Adrenal gland (tissue), 12 donors: ENCODE results near the gene RBM19. TPM values are rescaled to one million over a fixed set of nuclear protein-coding genes. Genes with fewer than 3 reads are reported as not detected.

Source experiments
- DNase-seq, 7 donors: peaks; one replicate each; pipeline ENCODE4 v3.0.0-alpha.2; 2019 to 2020
- H3K27ac ChIP-seq, 5 donors: fragments of 200-600 bp; sonication (generic) in 4 of 5; 1 replicate in 3 of 5; 2 replicates in 2 of 5; pipeline versions ENCODE4 v1.5.1 to v1.8.0; 2016 to 2020; ENCODE audit warnings: mild to moderate bottlenecking in 1 of 5
- H3K27me3 ChIP-seq: fragments of 200-600 bp; 2 replicates; pipeline ENCODE4 v1.8.0; 2021
- H3K36me3 ChIP-seq, 2 donors: fragments of 200-600 bp; replicated peaks in 1 of 2; 1 replicate in 1 of 2; 2 replicates in 1 of 2; pipeline versions ENCODE4 v1.5.1 to v1.8.0; 2018 to 2022
- H3K4me1 ChIP-seq, 2 donors: fragments of 200-600 bp; replicated peaks in 1 of 2; 1 replicate in 1 of 2; 2 replicates in 1 of 2; pipeline versions ENCODE4 v1.5.1 to v1.8.0; 2018 to 2021
- H3K4me3 ChIP-seq, 4 donors: fragments of 200-600 bp; sonication (generic) in 3 of 4; one replicate each; pipeline ENCODE4 v1.5.1; 2016 to 2018
- H3K9me3 ChIP-seq, 3 donors: fragments of 200-600 bp; sonication (generic) in 1 of 3; replicated peaks in 1 of 3; 1 replicate in 2 of 3; 2 replicates in 1 of 3; pipeline versions ENCODE4 v1.5.1 to v1.8.0; 2016 to 2021
- CTCF ChIP-seq, 6 experiments: fragments of 450-650 bp in 4 of 6; fragments of 200-600 bp in 2 of 6; sonication (generic) in 1 of 6; IDR thresholded peaks; 1 replicate in 5 of 6; 2 replicates in 1 of 6; pipeline versions ENCODE4 v1.5.1 to v1.8.0; 2016 to 2021; ENCODE audit warnings: antibody characterized with exemption in 6 of 6, mild to moderate bottlenecking in 2 of 6, moderate library complexity in 1 of 6
- POLR2A ChIP-seq, 2 donors: fragments of 450-650 bp; IDR thresholded peaks; one replicate each; pipeline ENCODE4 v1.6.1; 2017; ENCODE audit warnings: antibody characterized with exemption in 2 of 2, mild to moderate bottlenecking in 2 of 2, moderate library complexity in 1 of 2
- WGBS, 4 donors: extraction: QIAGEN DNeasy Blood & Tissue Kit in 2 of 4; methylation state at CpG; one replicate each; pipeline versions ENCODE4 v1.1.5 to v1.1.7; 2013 to 2017; 5-methylcytosine and 5-hydroxymethylcytosine counted together
- intact Hi-C, 2 donors: fragments of 100-400 bp; cut with DNase I; formaldehyde crosslinking; loops; one replicate each; pipeline versions ENCODE4 v1.14.1 to v1.15.0; 2022 to 2023
- polyA plus RNA-seq, 3 donors: library from polyadenylated mRNA; stranded (reverse); fragments of 200-250 nt in 2 of 3; fragments of 350-450 nt in 1 of 3; fragmentation: Illumina TruSeq in 1 of 3; extraction: RNeasy Lipid Tissue Mini Kit (QIAGEN cat#74804) in 1 of 3; gene quantifications; one replicate each; pipeline ENCODE4 v1.2.3, GENCODE V29; 2013 to 2014
- total RNA-seq, 9 donors: library from RNA; depleted of rRNA in 4 of 9; stranded (reverse); fragments of >200 nt in 4 of 9; fragments of 120-200 nt in 1 of 9; fragmentation: NEBNext Ultra II Directional in 1 of 9; extraction: Animal tissue kit (Norgen Biotek cat#: 25700) in 1 of 9; gene quantifications; one replicate each; pipeline versions ENCODE4 v1.1.0 to v1.2.4, GENCODE V29; 2013 to 2023
- donor health status: healthy with polysubstance abuse.
- donor health status: Bipolar disorder and iron deficiency.
- donor health status: DM: yes; HTN: yes; CAD: no.
- donor health status: DM: no; HTN: no; CAD: no.
- donor health status: DM: no; HTN: no; CAD: no.
- donor health status: DM: yes; HTN: yes; CAD: no.

RBM19 gene
- total and polyA plus RNA-seq, 12 donors: 19.6 to 71.4 (median 33.1) TPM

GRCh38 chr12:113854385-113855142 lies 111.6 kb downstream of the RBM19 start:
- TF ChIP-seq POLR2A (IDR thresholded peaks at IDR 0.05): no peak
- TF ChIP-seq CTCF (IDR thresholded peaks at IDR 0.05): no peak
- Histone ChIP-seq H3K4me3 (no peak overlapping the region), H3K4me1 (peaks cover 0 to 7% of the 10 kb centered on the region in 2 donors), H3K27ac (no peak overlapping the region), H3K27me3 (no peaks in the 10 kb centered on the region), H3K36me3 (peaks cover 0 to 9% of the 10 kb centered on the region in 2 donors), H3K9me3 (no peaks in the 10 kb centered on the region)
- intact Hi-C loops: no loop called here
- WGBS, 4 donors: 91 to 99% (median 92%) methylated on average over 7 to 17 of the region's 17 CpGs
- DNase-seq: peak in 1 of 7 donors; percentile 79

- H3K36me3 ChIP-seq: peaks cover 0 to 6% of the 10 kb centered on the region in 2 donors
- 74 to 94% (median 86%) methylated on average over 3 to 4 of the region's 4 CpGs for WGBS, 4 donors
- peaks cover 0 to 7% of the 10 kb centered on the region in 2 donors for H3K4me1 ChIP-seq
- H3K4me3 ChIP-seq: no peak overlapping the region
- TF ChIP-seq POLR2A (IDR thresholded peaks at IDR 0.05) (no peak), CTCF (IDR thresholded peaks at IDR 0.05) (no peak)
- no peaks in the 10 kb centered on the region for H3K27me3 ChIP-seq
- intact Hi-C loops: no loop called here
- H3K27ac ChIP-seq: no peak overlapping the region
- DNase-seq: no peak
- no peaks in the 10 kb centered on the region for H3K9me3 ChIP-seq
These were observed 112.6 kb downstream of the RBM19 start for GRCh38 chr12:113853491-113853890.

GRCh38 chr12:113852695-113853490 lies 113.2 kb downstream of the RBM19 start:
- Histone ChIP-seq H3K4me3 (no peak overlapping the region), H3K4me1 (peaks cover 0 to 7% of the 10 kb centered on the region in 2 donors), H3K27ac (no peak overlapping the region), H3K9me3 (no peaks in the 10 kb centered on the region), H3K36me3 (peaks cover 0 to under 1% of the 10 kb centered on the region in 2 donors), H3K27me3 (no peaks in the 10 kb centered on the region)
- no peak for TF ChIP-seq POLR2A (IDR thresholded peaks at IDR 0.05)
- no peak for TF ChIP-seq CTCF (IDR thresholded peaks at IDR 0.05)
- no peak for DNase-seq
- intact Hi-C loops: no loop called here
- WGBS, 4 donors: 84 to 91% (median 87%) methylated on average over 23 to 24 of the region's 24 CpGs

GRCh38 chr12:113852264-113852663 lies 113.9 kb downstream of the RBM19 start:
- whole genome bisulfite sequencing, 4 donors: 88 to 90% (median 88%) methylated on average over 5 of the region's 5 CpGs
- H3K27ac ChIP-seq: no peak overlapping the region
- TF ChIP-seq POLR2A (IDR thresholded peaks at IDR 0.05) (no peak), CTCF (IDR thresholded peaks at IDR 0.05) (no peak)
- H3K9me3 ChIP-seq: no peaks in the 10 kb centered on the region
- H3K4me1 ChIP-seq: peaks cover 0 to 7% of the 10 kb centered on the region in 2 donors
- no peak for DNase-seq
- H3K4me3 ChIP-seq: no peak overlapping the region
- no peaks in the 10 kb centered on the region for H3K27me3 ChIP-seq
- intact Hi-C loops: no loop called here
- H3K36me3 ChIP-seq: no peaks in the 10 kb centered on the region
